HG02571 (cell line): ENCODE measurements around the gene MACO1.
"Not testable (repeated sequence)": the region's sequence is repeated elsewhere in the genome, so short reads cannot be mapped to it uniquely, and the experiment has no call there.

ENCODE experiments used
- ATAC-seq: cut with Tn5 transposase; IDR thresholded peaks from one replicate; pipeline ENCODE4 v1.9.1; 2021; ENCODE audit warnings: mild to moderate bottlenecking, moderate library complexity; ENCODE audit not compliant: unreplicated experiment

MACO1 gene

DNA sequence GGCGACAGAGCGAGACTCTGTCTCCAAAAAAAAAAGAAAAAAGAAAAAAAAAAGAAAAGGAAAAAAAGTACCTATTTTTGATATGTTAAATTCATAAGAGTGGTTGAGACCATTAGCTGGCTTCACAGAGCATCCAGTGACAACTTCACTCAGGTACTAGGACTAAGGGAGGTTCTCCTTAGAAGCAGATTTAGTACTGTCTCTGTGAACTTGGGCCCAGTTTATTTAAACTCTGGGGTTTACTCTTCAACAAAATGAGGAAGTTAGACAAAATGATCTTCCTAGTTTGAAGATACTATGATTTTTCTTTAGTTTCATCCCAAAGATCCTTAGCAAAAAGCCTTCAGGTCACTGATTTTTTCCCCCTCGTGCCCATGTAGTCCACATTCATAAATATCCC lies 21.2 kb downstream of the MACO1 start:
- ATAC-seq = no peak

DNA sequence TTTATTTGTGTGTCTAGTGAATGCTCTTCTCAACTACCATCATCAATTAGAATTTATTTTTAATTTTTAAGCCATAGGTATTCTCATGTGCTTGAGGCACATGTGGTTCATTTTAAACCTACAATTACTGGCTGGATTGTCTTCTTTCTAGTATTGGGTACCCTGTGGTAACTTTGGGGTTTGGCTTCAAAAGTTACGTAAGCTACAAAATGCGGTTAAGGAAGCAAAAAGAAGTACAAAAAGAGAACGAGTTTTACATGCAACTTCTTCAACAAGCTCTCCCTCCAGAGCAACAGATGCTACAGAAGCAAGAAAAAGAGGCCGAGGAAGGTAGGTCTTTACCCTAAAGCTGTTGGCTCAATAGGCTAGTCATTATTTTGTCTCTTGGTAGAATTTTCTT lies 25.8 kb downstream of the MACO1 start:
- no peak for ATAC-seq

DNA sequence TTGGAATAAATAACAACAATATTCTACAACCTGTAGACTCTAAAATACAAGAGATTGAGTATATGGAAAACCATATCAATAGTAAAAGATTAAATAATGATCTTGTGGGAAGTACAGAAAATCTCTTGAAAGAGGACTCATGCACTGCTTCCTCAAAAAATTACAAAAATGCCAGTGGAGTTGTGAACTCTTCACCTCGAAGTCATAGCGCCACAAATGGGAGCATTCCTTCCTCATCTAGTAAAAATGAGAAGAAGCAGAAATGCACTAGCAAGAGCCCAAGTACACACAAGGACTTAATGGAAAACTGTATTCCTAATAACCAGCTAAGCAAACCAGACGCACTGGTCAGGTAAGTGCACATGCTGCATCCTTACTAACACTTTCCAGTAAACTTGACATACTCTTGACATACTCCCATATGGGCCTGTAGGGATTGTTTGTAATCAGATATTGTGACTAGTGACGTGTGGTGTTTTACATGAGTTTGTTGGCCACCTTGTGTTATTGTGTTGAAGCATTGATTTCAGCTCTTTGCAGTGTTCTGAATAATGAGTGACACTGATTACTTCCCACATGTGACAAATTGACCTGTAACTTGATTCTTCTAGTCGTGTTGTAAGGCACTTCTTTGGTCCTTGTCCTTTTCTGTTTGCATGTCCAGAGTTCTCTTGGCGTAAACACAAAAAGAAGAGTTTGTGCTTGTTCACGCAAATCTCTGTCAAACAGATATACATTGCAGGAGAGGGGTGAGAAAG lies 28.0 kb downstream of the MACO1 start:
- no peak for ATAC-seq

DNA sequence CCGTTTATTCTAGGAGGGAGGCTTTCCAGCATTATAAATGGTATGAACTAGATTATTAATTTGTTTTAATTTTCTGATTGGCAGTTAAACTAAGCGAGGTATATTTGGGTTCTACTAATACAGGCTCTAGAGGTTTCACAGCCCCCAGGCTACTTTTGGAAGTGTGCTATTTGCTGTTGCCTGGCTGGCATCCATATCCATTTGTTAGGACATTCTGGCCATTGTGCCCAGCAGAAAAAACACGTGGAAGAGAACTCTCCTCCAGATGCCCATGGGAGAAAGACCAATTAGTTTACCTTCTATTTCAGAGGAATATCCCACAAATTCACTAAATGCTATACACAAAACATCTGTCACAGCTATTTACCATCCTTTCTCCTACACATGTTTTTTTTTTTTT lies 29.3 kb downstream of the MACO1 start:
- no peak for ATAC-seq

DNA sequence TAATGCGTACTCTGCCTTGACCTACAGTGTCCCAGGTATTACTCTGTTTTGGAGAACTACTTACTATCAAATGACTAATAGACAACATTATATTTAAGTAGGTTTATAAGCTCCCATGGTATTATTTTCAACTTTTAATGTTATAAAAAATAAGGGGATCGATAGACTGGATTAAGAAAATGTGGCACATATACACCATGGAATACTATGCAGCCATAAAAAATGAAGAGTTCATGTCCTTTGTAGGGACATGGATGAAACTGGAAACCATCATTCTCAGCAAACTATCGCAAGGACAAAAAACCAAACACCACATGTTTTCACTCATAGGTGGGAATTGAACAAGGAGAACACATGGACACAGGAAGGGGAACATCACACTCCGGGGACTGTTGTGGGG lies 30.1 kb downstream of the MACO1 start:
- ATAC-seq = not testable (repeated sequence)

DNA sequence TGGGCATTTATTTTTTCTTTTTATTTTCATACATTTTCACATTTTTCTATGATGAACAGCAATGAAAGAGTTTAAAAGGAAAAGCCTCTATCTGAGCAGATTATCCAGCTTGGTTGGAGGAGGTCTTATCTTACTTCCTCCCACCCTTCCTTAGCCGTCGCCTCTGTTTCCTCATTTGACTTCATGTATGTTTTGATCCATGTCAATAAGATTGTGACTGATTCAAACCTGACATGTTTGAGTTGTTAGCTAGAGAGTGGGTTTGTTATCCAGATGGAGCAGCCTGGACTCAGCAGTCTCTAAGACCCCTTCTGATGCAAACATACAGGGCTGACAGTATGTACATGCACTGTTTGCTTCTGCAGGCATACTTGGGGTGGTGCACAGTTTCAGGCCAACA lies 31.2 kb downstream of the MACO1 start:
- no peak for ATAC-seq

DNA sequence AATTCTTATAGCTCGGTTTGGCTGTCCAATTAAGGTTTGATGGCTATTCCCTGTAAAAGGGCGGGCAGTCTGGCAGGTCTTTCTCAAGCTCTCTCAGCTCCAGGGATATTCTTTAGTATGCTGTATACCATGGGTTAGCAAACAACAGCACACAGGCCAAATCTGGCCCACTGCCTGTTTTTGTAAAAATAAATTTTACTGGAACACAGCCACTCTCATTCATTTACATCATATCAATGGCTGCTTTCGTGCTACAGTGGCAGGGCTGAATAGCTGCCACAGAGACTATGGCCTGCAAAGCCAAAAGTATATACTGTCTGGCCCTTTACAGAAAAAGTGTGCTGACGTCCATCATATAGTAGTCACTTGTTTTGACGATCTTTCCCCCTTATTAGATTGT lies 32.0 kb downstream of the MACO1 start:
- ATAC-seq = no peak

DNA sequence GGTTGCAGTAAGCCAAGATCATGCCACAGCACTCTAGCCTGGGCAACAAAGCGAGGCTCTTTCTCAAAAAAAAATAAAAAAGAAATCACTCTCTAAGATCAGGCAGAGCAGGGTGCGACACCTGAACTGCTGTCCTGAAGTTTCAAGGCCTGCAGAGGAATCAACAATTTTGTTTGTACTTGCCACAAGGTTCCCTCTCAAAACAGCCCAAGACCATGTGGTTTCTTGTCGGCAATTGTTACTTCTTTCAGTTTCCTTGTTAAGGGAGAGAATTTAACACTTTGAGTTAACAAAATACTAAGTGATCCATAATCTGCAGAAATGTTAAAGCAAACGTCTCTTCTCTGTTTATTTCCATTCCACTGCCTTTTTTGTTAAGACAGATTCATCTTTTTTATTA lies 36.5 kb downstream of the MACO1 start:
- no peak for ATAC-seq

DNA sequence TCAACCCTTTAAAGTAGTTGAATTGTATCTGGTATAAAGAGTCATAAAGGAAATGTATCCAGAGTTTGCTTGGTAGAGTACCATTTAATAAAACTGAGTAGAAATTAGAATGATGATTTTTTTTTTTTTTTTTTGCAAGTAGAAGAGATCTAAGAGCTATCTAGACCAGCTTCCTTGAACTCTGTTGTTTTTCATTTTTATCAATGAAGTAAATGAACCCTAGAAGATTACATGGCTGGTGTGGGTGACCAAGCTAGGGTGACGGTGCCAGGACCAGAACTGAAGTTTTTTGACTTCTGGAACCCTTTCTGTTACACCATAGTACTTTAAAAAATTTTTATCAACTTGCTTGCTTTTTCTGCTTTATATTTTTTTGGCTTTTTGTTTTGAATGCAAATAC lies 36.9 kb downstream of the MACO1 start:
- ATAC-seq = no peak

DNA sequence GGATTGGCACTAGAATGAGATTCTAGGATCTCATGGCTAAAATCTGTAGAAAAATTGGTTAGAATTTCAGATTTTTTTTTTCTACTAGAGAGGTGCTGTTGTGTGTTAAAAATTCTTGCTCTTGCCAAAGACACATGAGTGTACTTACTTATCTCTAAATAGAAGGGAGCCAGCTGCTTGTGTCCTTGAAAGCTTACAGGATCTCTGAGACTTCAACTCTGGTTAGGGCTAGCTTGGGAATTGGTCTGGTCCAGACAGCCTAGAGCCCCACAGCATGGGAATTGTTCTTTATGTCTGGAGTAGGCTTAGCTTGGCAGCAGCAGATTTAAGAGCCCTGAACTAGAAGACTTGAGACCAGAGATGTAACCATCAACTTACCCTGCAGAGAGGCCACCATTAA lies 37.3 kb downstream of the MACO1 start:
- ATAC-seq = no peak

DNA sequence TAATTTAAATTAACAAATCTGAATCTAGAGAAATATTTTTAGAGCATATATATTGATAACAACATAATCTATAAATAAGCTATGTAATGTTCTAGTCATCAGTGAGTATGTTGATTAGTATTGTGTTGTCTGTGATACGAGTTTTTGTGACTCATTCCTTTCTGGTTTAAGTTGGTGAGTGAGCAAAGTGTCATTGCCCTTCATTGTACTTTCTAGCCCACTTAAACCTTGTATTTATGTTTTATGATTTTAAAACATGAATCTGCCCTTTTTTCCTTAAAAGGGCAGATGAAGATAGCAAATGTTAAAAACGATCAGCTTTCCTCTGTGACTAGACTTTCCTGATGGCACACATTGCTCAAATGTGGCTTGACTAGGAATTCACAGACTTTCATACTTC lies 38.5 kb downstream of the MACO1 start:
- no peak for ATAC-seq

DNA sequence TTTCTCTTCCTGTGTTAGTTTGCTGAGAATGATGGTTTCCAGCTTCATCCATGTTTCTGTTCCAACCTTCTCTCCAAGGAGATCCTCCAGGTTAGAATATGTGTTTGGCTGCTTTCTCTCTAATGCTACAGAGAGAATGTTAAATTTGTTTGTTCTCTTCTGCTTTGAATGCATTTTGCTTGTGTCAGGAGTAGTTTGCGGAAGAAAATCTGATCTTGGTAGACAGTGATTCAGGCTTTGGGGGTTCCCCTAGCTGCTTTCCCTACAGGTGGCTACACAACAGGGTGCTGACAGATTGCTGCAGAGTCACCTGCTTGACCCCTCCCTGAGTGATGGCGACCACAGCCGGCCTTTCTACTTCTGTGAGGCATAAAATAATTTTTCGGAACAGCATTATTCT lies 41.8 kb downstream of the MACO1 start:
- no peak for ATAC-seq

DNA sequence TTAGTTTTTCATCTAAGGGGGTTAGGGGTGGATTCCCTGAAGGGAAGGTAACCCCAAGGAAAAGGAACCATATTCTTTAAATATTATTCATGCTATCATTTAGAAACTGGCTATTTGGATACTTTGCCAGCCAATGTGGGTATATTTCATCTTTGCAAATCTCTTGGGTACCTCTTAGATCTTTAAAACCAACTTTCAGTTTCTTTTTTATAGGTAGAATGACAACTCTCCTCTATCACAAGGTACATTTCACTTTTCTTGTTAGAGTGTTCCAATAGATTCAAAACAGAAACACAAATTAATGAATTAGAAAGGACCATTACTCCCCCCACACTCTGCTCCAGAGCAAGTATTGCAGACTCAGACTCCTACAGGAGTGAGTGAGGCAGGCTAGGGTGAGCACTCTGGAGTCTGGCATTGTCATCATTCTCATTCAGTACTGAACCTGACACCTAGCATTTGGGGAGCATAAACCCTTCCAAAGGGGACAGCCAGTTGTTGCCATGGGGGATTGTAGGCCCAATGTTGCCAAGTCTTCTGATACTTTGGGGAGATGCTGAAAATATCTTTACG lies 43.0 kb downstream of the MACO1 start:
- ATAC-seq = no peak

DNA sequence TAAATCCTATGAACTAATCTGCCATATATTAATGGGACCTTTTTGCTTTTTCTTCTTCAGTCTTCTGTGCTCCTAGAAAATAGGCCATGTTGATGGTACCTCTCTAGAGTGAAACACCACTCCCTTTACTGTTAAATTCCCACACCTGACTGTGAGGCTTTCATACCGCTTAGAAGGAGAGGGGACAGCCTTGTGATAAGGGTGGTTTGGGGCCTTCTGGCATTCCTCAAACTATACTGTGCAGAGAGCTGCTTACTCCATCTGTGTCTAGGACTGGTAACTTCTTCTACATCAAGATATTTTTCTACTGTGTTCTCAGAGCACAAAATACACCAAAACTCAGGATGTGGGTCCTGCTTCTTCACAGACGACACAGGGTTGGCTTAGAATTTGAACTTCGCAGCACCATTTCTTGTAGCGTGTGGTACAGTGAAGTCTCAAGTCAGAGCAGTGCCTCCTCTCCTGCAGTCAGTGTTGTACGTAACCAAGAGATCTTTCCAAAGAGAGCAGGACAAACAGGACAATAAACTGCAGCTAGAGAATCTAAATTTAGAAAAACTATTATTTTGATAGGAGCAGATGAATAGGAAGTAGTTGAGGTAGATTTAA lies 43.8 kb downstream of the MACO1 start:
- no peak for ATAC-seq

DNA sequence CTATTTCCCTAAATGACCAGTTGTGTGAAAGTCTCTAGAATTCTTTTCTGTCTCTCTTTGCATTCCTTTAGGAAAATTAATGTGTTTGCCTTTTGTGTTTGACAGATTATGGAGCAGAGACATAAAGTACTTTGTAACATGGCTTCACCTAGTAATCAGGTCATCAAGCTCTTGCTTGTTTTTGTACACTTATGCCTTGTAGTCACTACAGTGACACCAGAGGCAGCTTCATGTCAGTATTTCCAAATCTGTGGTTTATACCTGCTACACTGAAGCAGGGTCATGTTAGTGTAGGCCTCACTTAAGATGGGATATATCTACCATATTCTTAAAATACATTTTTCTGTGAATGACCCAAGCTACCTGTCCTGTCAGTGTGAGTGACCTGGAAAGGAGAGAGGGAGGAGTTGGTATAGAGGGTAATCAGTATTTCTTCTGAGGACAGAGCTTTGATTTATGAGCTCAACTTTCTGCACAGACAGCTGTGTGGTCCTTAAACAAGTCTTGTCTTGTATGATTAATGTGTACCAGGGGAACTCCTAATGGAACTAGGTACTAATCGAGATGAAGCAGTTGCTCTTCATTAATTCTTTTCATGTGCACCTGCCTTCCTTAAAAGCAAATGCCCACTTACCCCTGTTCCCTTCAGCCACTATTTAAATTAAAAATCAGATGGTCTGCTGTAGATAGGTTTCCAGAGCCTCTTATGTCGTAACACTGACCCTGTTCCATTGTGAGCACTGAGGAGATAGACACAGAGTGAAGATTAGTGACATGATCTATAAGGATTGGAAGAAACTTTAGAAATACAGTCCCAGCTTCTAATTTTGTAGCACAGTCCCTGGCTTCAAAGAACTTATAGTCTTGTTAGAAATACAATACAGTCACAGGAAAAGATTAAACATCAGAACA lies 45.7 kb downstream of the MACO1 start:
- no peak for ATAC-seq

DNA sequence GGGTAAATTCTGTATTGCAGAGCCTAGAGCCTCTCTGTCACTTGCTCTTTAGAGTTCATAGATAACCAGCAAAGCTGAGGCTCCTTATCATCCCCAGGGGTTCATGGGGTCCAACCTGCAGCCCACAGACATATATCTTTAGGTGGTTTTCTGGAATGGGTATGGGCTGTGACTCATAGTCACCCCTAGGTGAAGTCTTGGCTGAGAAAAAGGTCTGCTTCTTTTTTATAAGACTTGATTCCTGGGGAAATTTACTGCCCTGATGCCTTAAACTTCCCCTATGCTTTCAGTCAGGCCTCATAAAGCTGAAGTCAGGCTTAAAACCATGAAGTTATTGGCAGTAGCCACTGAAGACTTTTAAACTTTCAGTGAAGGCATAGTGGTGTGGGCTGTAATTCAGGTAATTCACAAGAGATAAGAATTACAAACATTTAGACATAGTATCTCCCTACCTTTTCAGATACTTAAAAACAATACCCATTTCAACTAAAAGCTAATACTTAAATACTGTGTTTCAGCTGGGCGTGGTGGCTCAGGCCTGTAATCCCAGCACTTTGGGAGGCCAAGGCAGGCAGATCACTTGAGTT lies 46.8 kb downstream of the MACO1 start:
- ATAC-seq = no peak

DNA sequence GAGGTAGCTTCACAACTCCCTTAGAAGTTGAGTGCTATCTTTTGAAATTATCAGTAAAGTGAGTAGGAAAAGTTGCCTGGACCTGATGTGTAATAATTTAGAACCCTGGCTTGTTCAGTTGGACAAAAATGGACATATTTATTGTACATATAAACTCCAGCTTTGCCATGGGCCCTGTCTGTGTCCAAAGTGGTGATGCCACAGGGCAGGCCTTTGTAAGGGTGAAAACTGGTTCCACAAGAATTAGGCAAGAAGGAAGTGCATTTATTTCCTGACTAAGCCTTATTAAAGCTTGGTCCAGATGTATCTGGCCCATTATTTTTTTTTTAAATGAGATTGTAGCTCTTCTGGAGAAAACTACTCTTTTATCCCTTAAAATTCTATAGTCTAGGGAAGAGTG lies 47.9 kb downstream of the MACO1 start:
- ATAC-seq = no peak

DNA sequence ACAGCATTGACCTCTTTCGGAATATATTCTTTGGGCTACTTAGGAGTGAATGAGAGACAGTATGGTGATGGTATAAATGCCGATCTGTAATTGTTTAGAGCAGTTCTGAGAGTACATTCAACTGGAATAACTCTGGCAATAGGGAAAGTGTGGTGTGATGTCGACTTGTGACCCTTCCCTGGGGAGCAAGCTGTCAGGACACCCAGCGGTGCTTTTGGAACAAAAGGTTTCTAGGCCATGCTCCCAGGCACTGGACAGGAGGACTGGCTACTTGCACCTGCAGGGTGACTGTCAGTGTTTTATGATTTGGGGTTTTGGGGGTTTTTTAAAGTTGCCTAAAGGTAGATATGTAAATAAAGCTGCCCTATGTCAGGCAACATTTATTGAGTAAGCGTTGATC lies 50.9 kb downstream of the MACO1 start:
- ATAC-seq = no peak

DNA sequence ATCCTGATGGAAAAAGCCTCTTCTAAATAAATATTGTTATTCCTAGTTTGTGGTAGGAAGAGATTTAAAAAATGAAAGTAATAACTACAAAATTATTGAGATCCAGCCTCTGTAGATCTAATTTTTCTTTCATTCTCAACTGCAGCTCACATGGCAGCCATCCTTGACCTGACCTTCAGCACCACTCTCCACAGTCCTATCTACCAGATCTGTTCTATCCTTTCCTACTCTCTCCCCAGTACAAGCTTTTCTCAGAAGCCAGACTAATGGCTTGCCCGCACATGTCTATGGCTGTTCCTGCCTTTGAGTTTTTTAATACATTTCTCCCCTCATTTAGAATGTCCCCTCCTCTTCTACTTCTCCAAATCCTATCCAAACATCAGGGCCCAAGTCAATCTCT lies 51.5 kb downstream of the MACO1 start:
- ATAC-seq = no peak

DNA sequence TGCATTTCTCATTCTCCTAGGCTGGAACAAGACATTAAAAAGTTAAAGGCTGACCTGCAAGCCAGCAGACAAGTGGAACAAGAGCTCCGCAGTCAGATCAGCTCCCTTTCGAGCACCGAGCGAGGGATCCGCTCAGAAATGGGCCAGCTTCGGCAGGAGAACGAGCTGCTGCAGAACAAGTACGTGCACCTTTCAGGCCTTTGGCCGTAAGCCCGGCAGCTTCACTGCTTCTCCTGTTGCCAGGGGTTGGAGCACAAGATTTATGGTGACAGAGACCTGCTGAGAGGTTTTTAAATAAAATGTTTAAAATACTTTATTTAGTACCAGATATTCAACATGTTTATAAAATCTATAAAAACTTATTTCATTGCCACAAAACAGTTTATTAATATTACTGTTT lies 53.4 kb downstream of the MACO1 start:
- ATAC-seq = no peak

DNA sequence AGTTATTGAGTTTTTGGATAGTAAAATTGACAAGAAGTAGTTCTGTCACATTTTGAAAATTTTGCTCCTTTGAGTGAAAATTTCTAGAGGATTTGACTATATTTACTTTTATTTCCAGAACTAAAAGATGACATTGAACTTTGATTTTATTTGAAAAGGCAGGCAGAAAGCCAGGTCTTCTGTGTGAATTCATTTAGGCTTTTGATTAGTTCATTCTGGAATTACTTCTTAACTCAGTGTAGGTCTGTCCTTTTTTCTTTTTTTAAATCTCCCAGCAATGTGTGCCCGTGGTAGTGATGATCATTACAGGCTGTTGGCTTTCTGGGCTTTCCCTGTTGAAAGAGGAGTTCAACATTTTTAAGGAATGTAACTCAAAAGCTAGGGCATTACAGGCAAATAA lies 53.8 kb downstream of the MACO1 start:
- ATAC-seq = no peak
